ENCODE measurements around the gene PCGF1.
"Not testable (repeated sequence)": the region's sequence is repeated elsewhere in the genome, so short reads cannot be mapped to it uniquely, and the experiment has no call there.

PCGF1 gene

GRCh38 chr2:74461187-74462053, 46.1 kb downstream of the PCGF1 start:
- H3K4me3 ChIP-seq (ENCODE audit: control insufficient read depth, low read depth, low read length), result no peak overlapping the region
- no peak for DNase-seq (ENCODE audit: low read depth)
- TF ChIP-seq CTCF (IDR thresholded peaks at IDR 0.05; ENCODE audit: control insufficient read depth, insufficient read depth, low read depth, low read length, missing control alignments), result no peak

GRCh38 chr2:74460187-74460586, 47.3 kb downstream of the PCGF1 start:
- not testable (repeated sequence) for DNase-seq (ENCODE audit: low read depth); H3K4me3 ChIP-seq (ENCODE audit: control insufficient read depth, low read depth, low read length)

- H3K4me3 ChIP-seq (ENCODE audit: control insufficient read depth, low read depth, low read length), result peak overlapping the region; percentile 32
- DNase-seq (ENCODE audit: low read depth), result not testable (repeated sequence)
Measured at GRCh38 chr2:74459503-74460118, 47.9 kb downstream of the PCGF1 start.

- DNase-seq (ENCODE audit: low read depth), result no peak
- TF ChIP-seq CTCF (IDR thresholded peaks at IDR 0.05; ENCODE audit: control insufficient read depth, insufficient read depth, low read depth, low read length, missing control alignments), result no peak
- H3K4me3 ChIP-seq (ENCODE audit: control insufficient read depth, low read depth, low read length), result peak overlapping the region; percentile 75
Measured at GRCh38 chr2:74458938-74459363, 48.5 kb downstream of the PCGF1 start.

GRCh38 chr2:74458132-74458937, 49.2 kb downstream of the PCGF1 start, which contains the start of gene WBP1:
TSS of gene WBP1 (plus strand) at chr2:74458438. CDS start at chr2:74458603, 165 bp downstream.
- peak; percentile 100 for DNase-seq (ENCODE audit: low read depth)
- H3K4me3 ChIP-seq (ENCODE audit: control insufficient read depth, low read depth, low read length), result peak within 1 kb of the TSS; percentile 75
- no peak for TF ChIP-seq CTCF (IDR thresholded peaks at IDR 0.05; ENCODE audit: control insufficient read depth, insufficient read depth, low read depth, low read length, missing control alignments)

- TF ChIP-seq CTCF (IDR thresholded peaks at IDR 0.05; ENCODE audit: control insufficient read depth, insufficient read depth, low read depth, low read length, missing control alignments), result no peak
- peak overlapping the region; percentile 68 for H3K4me3 ChIP-seq (ENCODE audit: control insufficient read depth, low read depth, low read length)
- DNase-seq (ENCODE audit: low read depth), result no peak
Measured at GRCh38 chr2:74457549-74458131, 49.9 kb downstream of the PCGF1 start.

GRCh38 chr2:74457129-74457548, 50.4 kb downstream of the PCGF1 start:
- peak overlapping the region; percentile 68 for H3K4me3 ChIP-seq (ENCODE audit: control insufficient read depth, low read depth, low read length)
- no peak for TF ChIP-seq CTCF (IDR thresholded peaks at IDR 0.05; ENCODE audit: control insufficient read depth, insufficient read depth, low read depth, low read length, missing control alignments)
- no peak for DNase-seq (ENCODE audit: low read depth)

Data from AG09309 (cell line).